GM12878 (cell line): ENCODE data around the gene TIE1.

Experiments used
- BRCA1 ChIP-seq: IDR thresholded peaks from 2 replicates; pipeline ENCODE4 v1.6.1; 2011; ENCODE audit warnings: low read depth, low read length, improper control_type of control experiment
- POLR2A ChIP-seq: IDR thresholded peaks from 2 replicates; pipeline ENCODE4 v1.6.1; 2011; ENCODE audit warnings: low read depth, mild to moderate bottlenecking, low read length
- SIN3A ChIP-seq: IDR thresholded peaks from 2 replicates; pipeline ENCODE4 v1.6.1; 2012; ENCODE audit warnings: low read depth, low read length, improper control_type of control experiment

DNA sequence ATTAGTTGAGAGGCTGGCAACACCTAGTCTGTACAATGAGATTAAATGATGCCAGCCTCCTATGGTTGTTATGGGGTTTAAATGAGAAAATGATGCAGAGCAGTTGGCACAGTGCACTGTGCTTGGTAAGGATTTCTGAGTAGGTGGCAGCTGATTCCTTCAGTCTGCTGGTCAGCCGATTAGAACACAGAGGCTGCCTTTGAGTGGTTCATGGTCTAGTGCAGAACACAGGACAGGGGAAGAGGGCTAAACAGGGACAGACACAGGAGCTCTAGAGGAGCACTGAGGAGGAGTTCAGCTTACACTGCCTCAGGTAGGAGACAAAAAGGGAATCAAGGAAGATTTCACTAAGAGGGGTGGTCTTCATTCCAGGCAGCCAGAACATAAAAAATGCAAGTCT is 1.4 kb downstream of the TIE1 start:
- TF ChIP-seq POLR2A (no peak), BRCA1 (no peak), SIN3A (no peak)
